Keratinocyte (primary cell): ENCODE measurements around the gene TRAM1L1. TPM values are rescaled to one million over a fixed set of nuclear protein-coding genes. Genes with fewer than 3 reads are reported as not detected.

ENCODE experiments used
- DNase-seq: peaks from one replicate; pipeline ENCODE4 v3.0.0-alpha.2; 2011; ENCODE audit warnings: low read depth, missing footprints, low spot score
- FAIRE-seq: peaks from 2 replicates; lab custom pipeline; 2011; peaks lifted over from hg19 to GRCh38; lab: Jason Lieb, UNC
- H2AFZ ChIP-seq: 2 replicates; pipeline ENCODE4 v1.6.0; 2012; ENCODE audit warnings: low read length, control low read depth, inconsistent platforms; ENCODE audit not compliant: control insufficient read depth
- H3K27ac ChIP-seq: 2 replicates; pipeline ENCODE4 v1.5.1; 2011; ENCODE audit warnings: low read length; ENCODE audit not compliant: control insufficient read depth, insufficient read depth
- H3K27me3 ChIP-seq: 3 replicates; pipeline ENCODE4 v1.6.0; 2011; ENCODE audit warnings: low read length; ENCODE audit not compliant: control insufficient read depth, insufficient read depth; ENCODE audit errors: extremely low read depth
- H3K36me3 ChIP-seq, 2 experiments: 2 replicates in 1 of 2; 3 replicates in 1 of 2; pipeline ENCODE4 v1.5.1; 2011; ENCODE audit warnings: low read length in 2 of 2, mild to moderate bottlenecking in 1 of 2; ENCODE audit not compliant: control insufficient read depth in 2 of 2, insufficient read depth in 2 of 2; ENCODE audit errors: extremely low read depth in 1 of 2
- H3K4me1 ChIP-seq: 3 replicates; pipeline ENCODE4 v1.5.1; 2011; ENCODE audit warnings: low read length; ENCODE audit not compliant: control insufficient read depth, insufficient read depth; ENCODE audit errors: extremely low read depth
- H3K4me2 ChIP-seq: 3 replicates; pipeline ENCODE4 v1.6.0; 2011; ENCODE audit warnings: low read depth, low read length; ENCODE audit not compliant: control insufficient read depth, insufficient read depth; ENCODE audit errors: extremely low read depth
- H3K4me3 ChIP-seq, 3 experiments: fragments of 200-600 bp in 1 of 3; sonication (generic) in 1 of 3; 2 replicates in 2 of 3; 3 replicates in 1 of 3; pipeline ENCODE4 v1.5.1; 2011 to 2016; ENCODE audit warnings: low read length in 3 of 3, mild to moderate bottlenecking in 3 of 3, control low read depth in 2 of 3, inconsistent platforms in 1 of 3, low read depth in 1 of 3, mixed read lengths in 1 of 3, mixed run types in 1 of 3, moderate library complexity in 1 of 3; ENCODE audit not compliant: control insufficient read depth in 2 of 3, insufficient read depth in 2 of 3; ENCODE audit errors: extremely low read depth in 1 of 3
- H3K79me2 ChIP-seq: 2 replicates; pipeline ENCODE4 v1.6.0; 2012; ENCODE audit warnings: low read length; ENCODE audit not compliant: control insufficient read depth, insufficient read depth
- H3K9ac ChIP-seq: 3 replicates; pipeline ENCODE4 v1.6.0; 2011; ENCODE audit warnings: low read length; ENCODE audit not compliant: control insufficient read depth, insufficient read depth; ENCODE audit errors: extremely low read depth
- H3K9me1 ChIP-seq: 3 replicates; pipeline ENCODE4 v1.6.0; 2011; ENCODE audit warnings: low read length; ENCODE audit not compliant: control insufficient read depth, insufficient read depth; ENCODE audit errors: extremely low read depth
- H3K9me3 ChIP-seq: 2 replicates; pipeline ENCODE4 v1.5.1; 2012; ENCODE audit warnings: low read depth, low read length; ENCODE audit not compliant: control insufficient read depth
- H4K20me1 ChIP-seq: 3 replicates; pipeline ENCODE4 v1.6.0; 2011; ENCODE audit warnings: low read length; ENCODE audit not compliant: control insufficient read depth, insufficient read depth; ENCODE audit errors: extremely low read depth
- EZH2 ChIP-seq: IDR thresholded peaks from one replicate; pipeline ENCODE4 v1.6.1; 2012; ENCODE audit warnings: inconsistent platforms, mild to moderate bottlenecking, low read length, moderate library complexity
- dilution Hi-C: fragments of 300-500 bp; cut with MboI; formaldehyde crosslinking; loops from one replicate; pipeline ENCODE4 v1.7.0; 2020; ENCODE audit warnings: low sequenced_read_pairs; ENCODE audit not compliant: extremely low pct_ligation_motif_present
- polyA plus RNA-seq, 5 experiments: library from polyadenylated mRNA; depleted of rRNA in 3 of 5; stranded (reverse) in 3 of 5; stranded (forward) in 1 of 5; unstranded in 1 of 5; fragments of >200 nt; gene quantifications; 1 replicate in 1 of 5; 2 replicates in 3 of 5; 3 replicates in 1 of 5; pipeline versions ENCODE4 v1.2.1 to v1.2.3, GENCODE V29; 2011 to 2012; ENCODE audit warnings: missing spikeins in 2 of 5, low read depth in 1 of 5, low replicate concordance in 1 of 5
- TF ChIP-seq, protein P1 (sequence below), 3 experiments: IDR thresholded peaks in 1 of 3; conservative IDR thresholded peaks in 1 of 3; optimal IDR thresholded peaks in 1 of 3; 2 replicates in 2 of 3; 3 replicates in 1 of 3; pipeline versions ENCODE3 to v1.5.1; 2011; ENCODE audit warnings: low read length in 3 of 3, mild to moderate bottlenecking in 3 of 3, moderate library complexity in 2 of 3, control low read depth in 1 of 3, inconsistent platforms in 1 of 3; ENCODE audit not compliant: insufficient read depth in 2 of 3; ENCODE audit errors: extremely low read depth in 1 of 3

The TRAM1L1 gene
- polyA plus RNA-seq, 1 donor (not counting 4 experiments of a cell fraction or from before 2014, with no cell fraction given): 1.5 TPM

DNA sequence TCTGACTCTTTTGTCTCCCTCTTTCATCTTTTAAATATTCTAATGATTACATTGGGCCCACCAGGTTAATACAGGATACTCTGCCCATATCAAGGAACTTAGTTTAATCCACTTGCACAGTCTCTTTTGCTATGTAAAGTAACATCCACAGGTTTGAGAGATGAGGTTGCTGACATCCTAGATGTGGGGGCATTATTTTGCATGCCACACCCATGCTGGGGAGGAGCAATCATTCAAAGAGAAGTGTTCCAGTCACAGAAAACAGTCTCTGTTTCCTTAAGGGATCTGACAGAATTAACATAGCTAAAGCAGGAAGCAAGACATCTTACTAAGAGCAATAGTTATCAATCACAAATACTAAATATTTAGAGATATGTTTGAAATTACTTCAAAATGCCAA, 11.5 kb upstream of the TRAM1L1 start:
- H3K27me3 ChIP-seq: no peaks in the 10 kb centered on the region
- H3K9me3 ChIP-seq: no peaks in the 10 kb centered on the region
- TF ChIP-seq, protein P1, sequence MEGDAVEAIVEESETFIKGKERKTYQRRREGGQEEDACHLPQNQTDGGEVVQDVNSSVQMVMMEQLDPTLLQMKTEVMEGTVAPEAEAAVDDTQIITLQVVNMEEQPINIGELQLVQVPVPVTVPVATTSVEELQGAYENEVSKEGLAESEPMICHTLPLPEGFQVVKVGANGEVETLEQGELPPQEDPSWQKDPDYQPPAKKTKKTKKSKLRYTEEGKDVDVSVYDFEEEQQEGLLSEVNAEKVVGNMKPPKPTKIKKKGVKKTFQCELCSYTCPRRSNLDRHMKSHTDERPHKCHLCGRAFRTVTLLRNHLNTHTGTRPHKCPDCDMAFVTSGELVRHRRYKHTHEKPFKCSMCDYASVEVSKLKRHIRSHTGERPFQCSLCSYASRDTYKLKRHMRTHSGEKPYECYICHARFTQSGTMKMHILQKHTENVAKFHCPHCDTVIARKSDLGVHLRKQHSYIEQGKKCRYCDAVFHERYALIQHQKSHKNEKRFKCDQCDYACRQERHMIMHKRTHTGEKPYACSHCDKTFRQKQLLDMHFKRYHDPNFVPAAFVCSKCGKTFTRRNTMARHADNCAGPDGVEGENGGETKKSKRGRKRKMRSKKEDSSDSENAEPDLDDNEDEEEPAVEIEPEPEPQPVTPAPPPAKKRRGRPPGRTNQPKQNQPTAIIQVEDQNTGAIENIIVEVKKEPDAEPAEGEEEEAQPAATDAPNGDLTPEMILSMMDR (optimal IDR thresholded peaks at IDR 0.05 in 1 of 3, IDR thresholded peaks at IDR 0.05 in 1 of 3, conservative IDR thresholded peaks at IDR 0.05 in 1 of 3; ENCODE audit: extremely low read depth in 1 of 3, insufficient read depth in 2 of 3, low read length in 3 of 3): no peak
- no peak for TF ChIP-seq EZH2
- no peak overlapping the region for H3K4me2 ChIP-seq
- no peaks in the 10 kb centered on the region for H3K4me1 ChIP-seq
- H3K9ac ChIP-seq: no peak overlapping the region
- no peak overlapping the region for H3K27ac ChIP-seq
- DNase-seq (no peak), FAIRE-seq (no peak)
- H3K79me2 ChIP-seq: no peaks in the 10 kb centered on the region
- dilution Hi-C loops: no loop called here
- no peak overlapping the region for H2AFZ ChIP-seq
- H3K36me3 ChIP-seq: no peaks in the 10 kb centered on the region
- H4K20me1 ChIP-seq: no peaks in the 10 kb centered on the region
- H3K9me1 ChIP-seq: no peaks in the 10 kb centered on the region
- H3K4me3 ChIP-seq: no peak overlapping the region

DNA sequence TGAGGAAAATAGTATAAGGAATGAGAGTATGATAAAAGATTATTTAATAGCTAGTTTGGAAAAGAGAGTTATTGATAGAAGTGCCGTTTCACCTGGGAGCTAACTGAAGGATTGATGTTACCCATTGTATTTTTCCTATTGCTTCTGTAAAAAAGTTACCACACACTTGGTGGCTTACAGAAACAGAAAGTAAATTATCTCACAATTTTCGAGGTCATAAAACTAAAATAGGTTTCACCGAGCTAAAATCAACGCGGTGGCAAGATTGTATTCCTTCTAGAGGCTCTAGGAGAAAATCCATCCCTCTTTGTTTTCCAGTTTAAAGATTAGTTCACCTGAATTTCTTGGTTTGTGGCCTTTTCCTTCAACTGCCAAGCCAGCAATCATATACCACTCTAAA, 11.1 kb upstream of the TRAM1L1 start:
- H2AFZ ChIP-seq: no peak overlapping the region
- H3K27me3 ChIP-seq: no peaks in the 10 kb centered on the region
- H3K9me1 ChIP-seq: no peaks in the 10 kb centered on the region
- H3K27ac ChIP-seq: no peak overlapping the region
- dilution Hi-C loops: no loop called here
- no peak for DNase-seq
- H3K36me3 ChIP-seq: no peaks in the 10 kb centered on the region
- H3K9ac ChIP-seq: no peak overlapping the region
- H4K20me1 ChIP-seq: no peaks in the 10 kb centered on the region
- H3K79me2 ChIP-seq: no peaks in the 10 kb centered on the region
- H3K9me3 ChIP-seq: no peaks in the 10 kb centered on the region
- H3K4me2 ChIP-seq: no peak overlapping the region
- FAIRE-seq: no peak
- no peak for TF ChIP-seq EZH2
- TF ChIP-seq, protein P1 (optimal IDR thresholded peaks at IDR 0.05 in 1 of 3, IDR thresholded peaks at IDR 0.05 in 1 of 3, conservative IDR thresholded peaks at IDR 0.05 in 1 of 3; ENCODE audit: extremely low read depth in 1 of 3, insufficient read depth in 2 of 3, low read length in 3 of 3): no peak
- no peaks in the 10 kb centered on the region for H3K4me1 ChIP-seq
- no peak overlapping the region for H3K4me3 ChIP-seq
